SK-N-SH (cell line): ENCODE measurements around the gene USP2. TPM values are rescaled to one million over a fixed set of nuclear protein-coding genes. Genes with fewer than 3 reads are reported as not detected.

Experiments
- CTCF ChIA-PET: fragments of 300-600, 350-600 bp; formaldehyde crosslinking; extraction: SDS; loops from one replicate; lab custom pipeline; 2021; lab: Yijun Ruan, JAX
- POLR2A ChIA-PET: fragments of 350-600 bp; sonication (Branson Sonifier 250); formaldehyde crosslinking; extraction: SDS; loops from one replicate; lab custom pipeline; 2020; ENCODE audit warnings: antibody characterized with exemption, inconsistent platforms; lab: Yijun Ruan, JAX
- DNase-seq: peaks from one replicate; pipeline ENCODE4 v3.0.0; 2012
- H2AFZ ChIP-seq: fragments of 200-600 bp; sonication (generic); 2 replicates; pipeline ENCODE4 v1.8.1; 2016; ENCODE audit warnings: antibody characterized with exemption, mild to moderate bottlenecking, low read depth
- H3F3A ChIP-seq: fragments of 200-600 bp; sonication (generic); replicated peaks from 2 replicates; pipeline ENCODE3; 2016; ENCODE audit warnings: antibody characterized with exemption, mild to moderate bottlenecking; ENCODE audit not compliant: insufficient read depth
- H3K27ac ChIP-seq, 2 experiments: fragments of 200-500 bp in 1 of 2; fragments of 200-600 bp in 1 of 2; sonication (Bioruptor generic) in 1 of 2; sonication (generic), shearing (Covaris generic) in 1 of 2; 2 replicates each; pipeline versions ENCODE4 v1.5.1 to v1.6.1; 2014 to 2016; ENCODE audit warnings: low read depth in 2 of 2, inconsistent platforms in 1 of 2, low read length in 1 of 2, mild to moderate bottlenecking in 1 of 2, mixed read lengths in 1 of 2
- H3K27me3 ChIP-seq: fragments of 200-600 bp; sonication (generic), shearing (Covaris generic); 2 replicates; pipeline ENCODE4 v1.6.1; 2016; ENCODE audit warnings: mixed run types; ENCODE audit not compliant: insufficient read depth
- H3K36me3 ChIP-seq, 2 experiments: fragments of 200-500 bp in 1 of 2; fragments of 200-600 bp in 1 of 2; sonication (Bioruptor generic) in 1 of 2; sonication (generic) in 1 of 2; replicated peaks in 1 of 2; 2 replicates each; pipeline versions ENCODE3 to v1.5.1; 2014 to 2016; ENCODE audit warnings: low read length in 1 of 2, mild to moderate bottlenecking in 1 of 2; ENCODE audit not compliant: insufficient read depth in 2 of 2, control insufficient read depth in 1 of 2
- H3K4me1 ChIP-seq, 2 experiments: fragments of 200-500 bp in 1 of 2; fragments of 200-600 bp in 1 of 2; sonication (Bioruptor generic) in 1 of 2; sonication (generic), shearing (Covaris generic) in 1 of 2; 2 replicates each; pipeline versions ENCODE4 v1.5.1 to v1.6.1; 2014 to 2016; ENCODE audit warnings: low read depth in 1 of 2, low read length in 1 of 2, mixed run types in 1 of 2; ENCODE audit not compliant: insufficient read depth in 2 of 2, control insufficient read depth in 1 of 2
- H3K4me2 ChIP-seq: fragments of 200-600 bp; sonication (generic), shearing (Covaris generic); 2 replicates; pipeline ENCODE4 v1.6.1; 2017; ENCODE audit warnings: mixed run types
- H3K4me3 ChIP-seq, 2 experiments: fragments of 200-500 bp in 1 of 2; fragments of 200-600 bp in 1 of 2; sonication (Bioruptor generic) in 1 of 2; sonication (generic), shearing (Covaris generic) in 1 of 2; 2 replicates each; pipeline versions ENCODE4 v1.5.1 to v1.8.1; 2014 to 2016; ENCODE audit warnings: low read depth in 2 of 2, inconsistent platforms in 1 of 2, low read length in 1 of 2, mild to moderate bottlenecking in 1 of 2, mixed read lengths in 1 of 2, moderate library complexity in 1 of 2
- H3K79me2 ChIP-seq: fragments of 200-600 bp; sonication (generic); 2 replicates; pipeline ENCODE4 v1.8.1; 2017; ENCODE audit warnings: mild to moderate bottlenecking; ENCODE audit not compliant: insufficient read depth
- H3K9ac ChIP-seq: fragments of 200-600 bp; sonication (generic); 2 replicates; pipeline ENCODE4 v1.6.1; 2017; ENCODE audit warnings: mixed run types
- H3K9me2 ChIP-seq: fragments of 200-600 bp; sonication (generic); 2 replicates; pipeline ENCODE4 v1.6.1; 2017; ENCODE audit warnings: mixed run types
- H3K9me3 ChIP-seq: fragments of 200-600 bp; sonication (generic); 2 replicates; pipeline ENCODE4 v1.6.1; 2017; ENCODE audit warnings: mixed run types, mild to moderate bottlenecking, moderate library complexity
- H4K20me1 ChIP-seq: fragments of 200-600 bp; sonication (generic); 2 replicates; pipeline ENCODE4 v1.6.1; 2017; ENCODE audit warnings: mild to moderate bottlenecking, mixed run types; ENCODE audit not compliant: insufficient read depth
- CTCF ChIP-seq: fragments of 200-600 bp; sonication (generic); IDR thresholded peaks from 2 replicates; pipeline ENCODE4 v1.6.1; 2017; ENCODE audit warnings: antibody characterized with exemption, mild to moderate bottlenecking, moderate library complexity
- EZH2phosphoT487 ChIP-seq: fragments of 200-600 bp; sonication (generic); IDR thresholded peaks from 2 replicates; pipeline ENCODE4 v1.6.1; 2017; ENCODE audit warnings: low read depth, mixed run types, mild to moderate bottlenecking, antibody characterized with exemption, moderate library complexity, borderline replicate concordance
- FOSL2 ChIP-seq: IDR thresholded peaks from 2 replicates; pipeline ENCODE4 v1.4.0; 2012; ENCODE audit warnings: low read depth, mild to moderate bottlenecking, moderate library complexity, borderline replicate concordance
- FOXJ3 ChIP-seq: sonication (generic); formaldehyde crosslinking; IDR thresholded peaks from 2 replicates; pipeline ENCODE4 v1.5.1; 2020; ENCODE audit warnings: mild to moderate bottlenecking, missing genetic modification reagents
- GABPA ChIP-seq: IDR thresholded peaks from 2 replicates; pipeline ENCODE4 v1.4.0; 2012; ENCODE audit warnings: low read depth, mild to moderate bottlenecking
- IRF3 ChIP-seq: fragments of 150-350 bp; IDR thresholded peaks from 2 replicates; pipeline ENCODE4 v1.6.1; 2016; ENCODE audit warnings: mild to moderate bottlenecking, low read depth, low read length
- MAX ChIP-seq: IDR thresholded peaks from 2 replicates; pipeline ENCODE4 v1.4.0; 2012; ENCODE audit warnings: low read depth
- NFIC ChIP-seq: IDR thresholded peaks from 2 replicates; pipeline ENCODE4 v1.4.0; 2012; ENCODE audit warnings: borderline replicate concordance
- NRF1 ChIP-seq: IDR thresholded peaks from 2 replicates; pipeline ENCODE4 v1.6.1; 2012; ENCODE audit warnings: low read depth, mild to moderate bottlenecking, low read length
- RCOR1 ChIP-seq: fragments of 150-350 bp; IDR thresholded peaks from 2 replicates; pipeline ENCODE4 v1.6.1; 2017; ENCODE audit warnings: antibody characterized with exemption, low read length
- RFX5 ChIP-seq: IDR thresholded peaks from 2 replicates; pipeline ENCODE4 v1.6.1; 2012; ENCODE audit warnings: mild to moderate bottlenecking, improper control_type of control experiment, low read length
- TEAD4 ChIP-seq: IDR thresholded peaks from 2 replicates; pipeline ENCODE4 v1.4.0; 2012; ENCODE audit warnings: mild to moderate bottlenecking, borderline replicate concordance; ENCODE audit not compliant: insufficient read depth
- USF1 ChIP-seq: IDR thresholded peaks from 2 replicates; pipeline ENCODE4 v1.4.0; 2012; ENCODE audit warnings: low read depth, borderline replicate concordance
- YY1 ChIP-seq: IDR thresholded peaks from 2 replicates; pipeline ENCODE4 v1.4.0; 2012; ENCODE audit warnings: low read depth, mild to moderate bottlenecking
- ZBTB33 ChIP-seq: IDR thresholded peaks from 2 replicates; pipeline ENCODE4 v1.4.0; 2012; ENCODE audit warnings: low read depth, borderline replicate concordance
- WGBS: methylation state at CpG from one replicate; pipeline ENCODE4 v1.1.6; 2017; ENCODE audit warnings: low lambda C conversion rate; 5-methylcytosine and 5-hydroxymethylcytosine counted together
- polyA plus RNA-seq, 3 experiments: library from polyadenylated mRNA; depleted of rRNA; stranded (reverse); fragments of >200 nt; gene quantifications; 2 replicates each; pipeline ENCODE4 v1.2.3, GENCODE V29; 2012

USP2 gene
- polyA plus RNA-seq, 1 of the 3 experiments (the other 2 are of a cell fraction): 0.97 TPM

- H3K27me3 ChIP-seq: no peaks in the 10 kb centered on the region
- no peak overlapping the region for H3K4me2 ChIP-seq
- H3K36me3 ChIP-seq: peaks cover 0 to 3% of the 10 kb centered on the region in 2 experiments
- H2AFZ ChIP-seq: no peak overlapping the region
- H3K27ac ChIP-seq: no peak overlapping the region
- no peak overlapping the region for H3K4me3 ChIP-seq
- DNase-seq: no peak
- ChIA-PET POLR2A (no interaction called here), CTCF (interaction anchor here (0.8 to 5.1 kb wide), 10 partner anchors 10 to 823 kb away, joined by 3 to 41 read pairs (median 10); partner anchors contain the start of gene USP2)
- peaks cover 21% of the 10 kb centered on the region for H3F3A ChIP-seq
- no peak for TF ChIP-seq YY1
- TF ChIP-seq NFIC: no peak
- TF ChIP-seq RFX5: no peak
- no peak for TF ChIP-seq FOSL2
- TF ChIP-seq USF1: no peak
- TF ChIP-seq GABPA: no peak
- TF ChIP-seq EZH2phosphoT487: no peak
- TF ChIP-seq IRF3: no peak
- TF ChIP-seq NRF1: no peak
- no peak for TF ChIP-seq RCOR1
- no peak for TF ChIP-seq FOXJ3
- TF ChIP-seq TEAD4: no peak
- H3K4me1 ChIP-seq: peaks cover 25 to 56% of the 10 kb centered on the region in 2 experiments; a peak in 3 of 4 replicates
- H3K9ac ChIP-seq: no peak overlapping the region
- WGBS: 100% methylated on average over 4 of the region's 5 CpGs
- H4K20me1 ChIP-seq: no peaks in the 10 kb centered on the region
- H3K9me3 ChIP-seq: no peaks in the 10 kb centered on the region
- H3K79me2 ChIP-seq: no peaks in the 10 kb centered on the region
- no peaks in the 10 kb centered on the region for H3K9me2 ChIP-seq
Measured at GRCh38 chr11:119362741-119363080, 18.8 kb downstream of the USP2 start.

- no peak overlapping the region for H3K4me3 ChIP-seq
- H3K9me3 ChIP-seq: no peaks in the 10 kb centered on the region
- no peak overlapping the region for H3K9ac ChIP-seq
- ChIA-PET CTCF (interaction anchor here (0.8 to 5.1 kb wide), 10 partner anchors 9 to 824 kb away, joined by 3 to 41 read pairs (median 10); partner anchors contain the start of gene USP2), POLR2A (no interaction called here)
- peaks cover 25 to 50% of the 10 kb centered on the region in 2 experiments; a peak in 3 of 4 replicates for H3K4me1 ChIP-seq
- DNase-seq: no peak
- no peaks in the 10 kb centered on the region for H3K79me2 ChIP-seq
- no peaks in the 10 kb centered on the region for H3K27me3 ChIP-seq
- H3K4me2 ChIP-seq: peak overlapping the region; percentile 58
- TF ChIP-seq ZBTB33 (no peak), MAX (no peak), CTCF (no peak)
- TF ChIP-seq, all 33 proteins: peak for 0
- peaks cover 21% of the 10 kb centered on the region for H3F3A ChIP-seq
- H3K27ac ChIP-seq: peak overlapping the region in 1 of 2 experiments; percentile 22; a peak in 1 of 4 replicates
- peaks cover 0 to 3% of the 10 kb centered on the region in 2 experiments for H3K36me3 ChIP-seq
- 94% methylated on average over 11 of the region's 11 CpGs for WGBS
- no peaks in the 10 kb centered on the region for H4K20me1 ChIP-seq
- H2AFZ ChIP-seq: no peak overlapping the region
- no peaks in the 10 kb centered on the region for H3K9me2 ChIP-seq
Measured at GRCh38 chr11:119361941-119362725, 19.4 kb downstream of the USP2 start.
